GM12878 (cell line): Measurements from ENCODE around the gene KRTAP4-6. TPM values are rescaled to one million over a fixed set of nuclear protein-coding genes. Genes with fewer than 3 reads are reported as not detected.

ENCODE experiments used
- CHD4 ChIP-seq: fragments of 200-600 bp; sonication (generic); IDR thresholded peaks from 2 replicates; pipeline ENCODE4 v1.6.1; 2016; ENCODE audit warnings: mild to moderate bottlenecking
- ESRRA ChIP-seq: IDR thresholded peaks from 2 replicates; pipeline ENCODE4 v1.6.1; 2012; ENCODE audit warnings: mild to moderate bottlenecking, low read length, improper control_type of control experiment
- TBL1XR1 ChIP-seq: IDR thresholded peaks from 2 replicates; pipeline ENCODE4 v1.6.1; 2012; ENCODE audit warnings: low read depth, low read length, improper control_type of control experiment
- polyA plus RNA-seq, 11 experiments: library from polyadenylated mRNA; depleted of rRNA in 4 of 11; unstranded in 6 of 11; stranded (reverse) in 5 of 11; fragments of >200 nt; fragmentation: Nextera tagmentation in 4 of 11; fragmentation: Illumina TruSeq in 1 of 11; extraction: Ambion mirVana in 4 of 11; extraction: Trizol in 1 of 11; gene quantifications; 1 replicate in 1 of 11; 2 replicates in 10 of 11; pipeline versions ENCODE4 v1.2.1 to v1.2.3, GENCODE V29; 2011 to 2016; ENCODE audit warnings: inconsistent platforms in 2 of 11, missing spikeins in 2 of 11, low read depth in 1 of 11
- small RNA-seq: library from RNA; depleted of rRNA; stranded (forward); fragments of <200 nt; gene quantifications from one replicate; pipeline ENCODE3, GENCODE V24; 2014
- total RNA-seq, 4 experiments: library from RNA; depleted of rRNA in 3 of 4; stranded (reverse); fragments of >200 nt in 3 of 4; fragmentation: Illumina TruSeq in 1 of 4; extraction: Trizol in 1 of 4; gene quantifications; 2 replicates each; pipeline versions ENCODE4 v1.2.1 to v1.2.3, GENCODE V29; 2013 to 2021

KRTAP4-6 gene
- total and polyA plus RNA-seq, 10 of the 15 experiments (the other 5 are each of a cell fraction or from before 2014, with no cell fraction given): not detected

DNA sequence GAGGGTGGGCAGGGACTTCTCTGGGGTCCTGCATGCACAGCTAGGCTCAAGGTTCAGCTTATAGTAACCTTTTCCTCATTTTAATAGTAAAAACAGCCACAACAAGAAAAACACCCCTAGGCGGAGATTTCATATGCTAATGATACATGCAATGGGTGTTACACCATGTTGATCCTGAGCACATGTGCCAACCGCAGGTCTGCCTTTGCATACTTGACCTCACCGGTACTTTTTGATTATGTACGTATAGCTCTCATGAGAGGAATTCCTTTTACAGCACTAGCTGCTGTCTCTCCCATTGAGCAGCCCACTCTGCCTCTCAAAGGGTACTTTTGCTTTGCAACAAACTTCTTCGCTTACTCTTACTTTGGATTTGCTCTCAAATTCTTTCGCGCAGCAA lies 44.3 kb downstream of the KRTAP4-6 start (continued):
- TF ChIP-seq ESRRA (no peak), CHD4 (no peak), TBL1XR1 (no peak)
- TF ChIP-seq, all 136 proteins: peak for 0

Small RNA genes lying within 50 kb of the gene (small RNA-seq; reads per million reads assigned to genes)
- gene KRTAP4-17P: not detected

Other genes starting within 250 kb of the KRTAP4-6 start
Only the 7 nearest of the 39 such genes appear.
- gene KRTAP4-9, start 35.2 kb downstream of the KRTAP4-6 start, total RNA-seq (2014; rRNA removed): not detected in 2 replicates
- not detected in 2 replicates for gene KRTAP4-9, start 35.2 kb downstream of the KRTAP4-6 start, total RNA-seq (2014; rRNA removed; fragmentation: Illumina TruSeq; extraction: Trizol)
- not detected in 2 replicates for gene KRTAP4-9, start 35.2 kb downstream of the KRTAP4-6 start, total RNA-seq (2021)
- gene KRTAP4-9, start 35.2 kb downstream of the KRTAP4-6 start, polyA plus RNA-seq (2011; rRNA removed): not detected in 2 replicates
- gene KRTAP4-9, start 35.2 kb downstream of the KRTAP4-6 start, polyA plus RNA-seq (2014; fragmentation: Illumina TruSeq; extraction: Trizol): not detected in 2 replicates
- gene KRTAP4-9, start 35.2 kb downstream of the KRTAP4-6 start, polyA plus RNA-seq (2014; fragmentation: Nextera tagmentation; extraction: Ambion mirVana): not detected
- not detected in 2 replicates for gene KRTAP4-9, start 35.2 kb downstream of the KRTAP4-6 start, polyA plus RNA-seq (2014; rRNA removed)
- gene KRTAP4-9, start 35.2 kb downstream of the KRTAP4-6 start, polyA plus RNA-seq (2016; fragmentation: Nextera tagmentation; extraction: Ambion mirVana): not detected
- gene KRTAP4-11, start 22.2 kb downstream of the KRTAP4-6 start, total RNA-seq (2014; rRNA removed): not detected in 2 replicates
- not detected in 2 replicates for gene KRTAP4-11, start 22.2 kb downstream of the KRTAP4-6 start, total RNA-seq (2014; rRNA removed; fragmentation: Illumina TruSeq; extraction: Trizol)
- gene KRTAP4-11, start 22.2 kb downstream of the KRTAP4-6 start, total RNA-seq (2021): not detected in 2 replicates
- gene KRTAP4-11, start 22.2 kb downstream of the KRTAP4-6 start, polyA plus RNA-seq (2011; rRNA removed): not detected in 2 replicates
- not detected in 2 replicates for gene KRTAP4-11, start 22.2 kb downstream of the KRTAP4-6 start, polyA plus RNA-seq (2014; fragmentation: Illumina TruSeq; extraction: Trizol)
- not detected for gene KRTAP4-11, start 22.2 kb downstream of the KRTAP4-6 start, polyA plus RNA-seq (2014; fragmentation: Nextera tagmentation; extraction: Ambion mirVana)
- gene KRTAP4-11, start 22.2 kb downstream of the KRTAP4-6 start, polyA plus RNA-seq (2014; rRNA removed): not detected in 2 replicates
- not detected for gene KRTAP4-11, start 22.2 kb downstream of the KRTAP4-6 start, polyA plus RNA-seq (2016; fragmentation: Nextera tagmentation; extraction: Ambion mirVana)
- not detected in 2 replicates for gene KRTAP4-12, start 16.4 kb downstream of the KRTAP4-6 start, total RNA-seq (2014; rRNA removed)
- not detected in 2 replicates for gene KRTAP4-12, start 16.4 kb downstream of the KRTAP4-6 start, total RNA-seq (2014; rRNA removed; fragmentation: Illumina TruSeq; extraction: Trizol)
- not detected in 2 replicates for gene KRTAP4-12, start 16.4 kb downstream of the KRTAP4-6 start, total RNA-seq (2021)
- gene KRTAP4-12, start 16.4 kb downstream of the KRTAP4-6 start, polyA plus RNA-seq (2011; rRNA removed): not detected in 2 replicates
- not detected in 2 replicates for gene KRTAP4-12, start 16.4 kb downstream of the KRTAP4-6 start, polyA plus RNA-seq (2014; fragmentation: Illumina TruSeq; extraction: Trizol)
- gene KRTAP4-12, start 16.4 kb downstream of the KRTAP4-6 start, polyA plus RNA-seq (2014; fragmentation: Nextera tagmentation; extraction: Ambion mirVana): not detected
- gene KRTAP4-12, start 16.4 kb downstream of the KRTAP4-6 start, polyA plus RNA-seq (2014; rRNA removed): not detected in 2 replicates
- gene KRTAP4-12, start 16.4 kb downstream of the KRTAP4-6 start, polyA plus RNA-seq (2016; fragmentation: Nextera tagmentation; extraction: Ambion mirVana): not detected
- not detected in 2 replicates for gene KRTAP4-5, start 9.3 kb upstream of the KRTAP4-6 start, total RNA-seq (2014; rRNA removed)
- not detected in 2 replicates for gene KRTAP4-5, start 9.3 kb upstream of the KRTAP4-6 start, total RNA-seq (2014; rRNA removed; fragmentation: Illumina TruSeq; extraction: Trizol)
- not detected in 2 replicates for gene KRTAP4-5, start 9.3 kb upstream of the KRTAP4-6 start, total RNA-seq (2021)
- not detected in 2 replicates for gene KRTAP4-5, start 9.3 kb upstream of the KRTAP4-6 start, polyA plus RNA-seq (2011; rRNA removed)
- not detected in 2 replicates for gene KRTAP4-5, start 9.3 kb upstream of the KRTAP4-6 start, polyA plus RNA-seq (2014; fragmentation: Illumina TruSeq; extraction: Trizol)
- gene KRTAP4-5, start 9.3 kb upstream of the KRTAP4-6 start, polyA plus RNA-seq (2014; fragmentation: Nextera tagmentation; extraction: Ambion mirVana): not detected
- gene KRTAP4-5, start 9.3 kb upstream of the KRTAP4-6 start, polyA plus RNA-seq (2014; rRNA removed): not detected in 2 replicates
- not detected for gene KRTAP4-5, start 9.3 kb upstream of the KRTAP4-6 start, polyA plus RNA-seq (2016; fragmentation: Nextera tagmentation; extraction: Ambion mirVana)
- gene KRTAP4-4, start 20.2 kb upstream of the KRTAP4-6 start, total RNA-seq (2014; rRNA removed): not detected in 2 replicates
- not detected in 2 replicates for gene KRTAP4-4, start 20.2 kb upstream of the KRTAP4-6 start, total RNA-seq (2014; rRNA removed; fragmentation: Illumina TruSeq; extraction: Trizol)
- gene KRTAP4-4, start 20.2 kb upstream of the KRTAP4-6 start, total RNA-seq (2021): not detected in 2 replicates
- not detected in 2 replicates for gene KRTAP4-4, start 20.2 kb upstream of the KRTAP4-6 start, polyA plus RNA-seq (2011; rRNA removed)
- not detected in 2 replicates for gene KRTAP4-4, start 20.2 kb upstream of the KRTAP4-6 start, polyA plus RNA-seq (2014; fragmentation: Illumina TruSeq; extraction: Trizol)
- not detected for gene KRTAP4-4, start 20.2 kb upstream of the KRTAP4-6 start, polyA plus RNA-seq (2014; fragmentation: Nextera tagmentation; extraction: Ambion mirVana)
- not detected in 2 replicates for gene KRTAP4-4, start 20.2 kb upstream of the KRTAP4-6 start, polyA plus RNA-seq (2014; rRNA removed)
- not detected for gene KRTAP4-4, start 20.2 kb upstream of the KRTAP4-6 start, polyA plus RNA-seq (2016; fragmentation: Nextera tagmentation; extraction: Ambion mirVana)
- not detected in 2 replicates for gene KRTAP4-3, start 27.7 kb upstream of the KRTAP4-6 start, total RNA-seq (2014; rRNA removed)
- gene KRTAP4-3, start 27.7 kb upstream of the KRTAP4-6 start, total RNA-seq (2014; rRNA removed; fragmentation: Illumina TruSeq; extraction: Trizol): not detected in 2 replicates
- not detected in 2 replicates for gene KRTAP4-3, start 27.7 kb upstream of the KRTAP4-6 start, total RNA-seq (2021)
- not detected in 2 replicates for gene KRTAP4-3, start 27.7 kb upstream of the KRTAP4-6 start, polyA plus RNA-seq (2011; rRNA removed)
- not detected in 2 replicates for gene KRTAP4-3, start 27.7 kb upstream of the KRTAP4-6 start, polyA plus RNA-seq (2014; fragmentation: Illumina TruSeq; extraction: Trizol)
- gene KRTAP4-3, start 27.7 kb upstream of the KRTAP4-6 start, polyA plus RNA-seq (2014; fragmentation: Nextera tagmentation; extraction: Ambion mirVana): not detected
- gene KRTAP4-3, start 27.7 kb upstream of the KRTAP4-6 start, polyA plus RNA-seq (2014; rRNA removed): not detected in 2 replicates
- not detected for gene KRTAP4-3, start 27.7 kb upstream of the KRTAP4-6 start, polyA plus RNA-seq (2016; fragmentation: Nextera tagmentation; extraction: Ambion mirVana)
- gene KRTAP4-2, start 37.7 kb upstream of the KRTAP4-6 start, total RNA-seq (2014; rRNA removed): not detected in 2 replicates
- gene KRTAP4-2, start 37.7 kb upstream of the KRTAP4-6 start, total RNA-seq (2014; rRNA removed; fragmentation: Illumina TruSeq; extraction: Trizol): not detected in 2 replicates
- gene KRTAP4-2, start 37.7 kb upstream of the KRTAP4-6 start, total RNA-seq (2021): not detected in 2 replicates
- not detected in 2 replicates for gene KRTAP4-2, start 37.7 kb upstream of the KRTAP4-6 start, polyA plus RNA-seq (2011; rRNA removed)
- not detected in 2 replicates for gene KRTAP4-2, start 37.7 kb upstream of the KRTAP4-6 start, polyA plus RNA-seq (2014; fragmentation: Illumina TruSeq; extraction: Trizol)
- not detected for gene KRTAP4-2, start 37.7 kb upstream of the KRTAP4-6 start, polyA plus RNA-seq (2014; fragmentation: Nextera tagmentation; extraction: Ambion mirVana)
- gene KRTAP4-2, start 37.7 kb upstream of the KRTAP4-6 start, polyA plus RNA-seq (2014; rRNA removed): not detected in 2 replicates
- not detected for gene KRTAP4-2, start 37.7 kb upstream of the KRTAP4-6 start, polyA plus RNA-seq (2016; fragmentation: Nextera tagmentation; extraction: Ambion mirVana)